ENCODE results near the gene COMP.

COMP gene

GRCh38 chr19:18746401-18747325, 44.4 kb downstream of the COMP start:
- TF ChIP-seq YY1 (IDR thresholded peaks at IDR 0.05; ENCODE audit: insufficient read depth, insufficient read length) (no peak), SUZ12 (IDR thresholded peaks at IDR 0.05; ENCODE audit: extremely low read depth, insufficient read depth, insufficient read length) (no peak), ZNF274 (IDR thresholded peaks at IDR 0.05; ENCODE audit: low read depth, low read length) (no peak)
- Histone ChIP-seq H3K27me3 (ENCODE audit: insufficient read depth, insufficient read length) (no peaks in the 10 kb centered on the region), H3K4me1 (ENCODE audit: insufficient read depth, insufficient read length) (peaks cover 33% of the 10 kb centered on the region), H3K4me3 (ENCODE audit: insufficient read length, low read depth) (no peak overlapping the region), H3K9me3 (ENCODE audit: insufficient read depth, low read length) (no peaks in the 10 kb centered on the region), H3K36me3 (ENCODE audit: insufficient read depth, insufficient read length, low read length) (peaks cover 14% of the 10 kb centered on the region), H3K9ac (ENCODE audit: insufficient read length, low read depth) (peak overlapping the region; percentile 64)
- no peak for DNase-seq (ENCODE audit: low read depth, low spot score)

GRCh38 chr19:18745931-18746330, 45.2 kb downstream of the COMP start:
- H3K27me3 ChIP-seq (ENCODE audit: insufficient read depth, insufficient read length), result no peaks in the 10 kb centered on the region
- peak overlapping the region; percentile 56 for H3K9ac ChIP-seq (ENCODE audit: insufficient read length, low read depth)
- H3K4me1 ChIP-seq (ENCODE audit: insufficient read depth, insufficient read length), result peaks cover 38% of the 10 kb centered on the region
- no peaks in the 10 kb centered on the region for H3K9me3 ChIP-seq (ENCODE audit: insufficient read depth, low read length)
- no peak overlapping the region for H3K4me3 ChIP-seq (ENCODE audit: insufficient read length, low read depth)
- no peak for DNase-seq (ENCODE audit: low read depth, low spot score)
- no peak for TF ChIP-seq ZNF274 (IDR thresholded peaks at IDR 0.05; ENCODE audit: low read depth, low read length)
- no peak for TF ChIP-seq YY1 (IDR thresholded peaks at IDR 0.05; ENCODE audit: insufficient read depth, insufficient read length)
- no peak for TF ChIP-seq SUZ12 (IDR thresholded peaks at IDR 0.05; ENCODE audit: extremely low read depth, insufficient read depth, insufficient read length)
- H3K36me3 ChIP-seq (ENCODE audit: insufficient read depth, insufficient read length, low read length), result peaks cover 11% of the 10 kb centered on the region

DNA sequence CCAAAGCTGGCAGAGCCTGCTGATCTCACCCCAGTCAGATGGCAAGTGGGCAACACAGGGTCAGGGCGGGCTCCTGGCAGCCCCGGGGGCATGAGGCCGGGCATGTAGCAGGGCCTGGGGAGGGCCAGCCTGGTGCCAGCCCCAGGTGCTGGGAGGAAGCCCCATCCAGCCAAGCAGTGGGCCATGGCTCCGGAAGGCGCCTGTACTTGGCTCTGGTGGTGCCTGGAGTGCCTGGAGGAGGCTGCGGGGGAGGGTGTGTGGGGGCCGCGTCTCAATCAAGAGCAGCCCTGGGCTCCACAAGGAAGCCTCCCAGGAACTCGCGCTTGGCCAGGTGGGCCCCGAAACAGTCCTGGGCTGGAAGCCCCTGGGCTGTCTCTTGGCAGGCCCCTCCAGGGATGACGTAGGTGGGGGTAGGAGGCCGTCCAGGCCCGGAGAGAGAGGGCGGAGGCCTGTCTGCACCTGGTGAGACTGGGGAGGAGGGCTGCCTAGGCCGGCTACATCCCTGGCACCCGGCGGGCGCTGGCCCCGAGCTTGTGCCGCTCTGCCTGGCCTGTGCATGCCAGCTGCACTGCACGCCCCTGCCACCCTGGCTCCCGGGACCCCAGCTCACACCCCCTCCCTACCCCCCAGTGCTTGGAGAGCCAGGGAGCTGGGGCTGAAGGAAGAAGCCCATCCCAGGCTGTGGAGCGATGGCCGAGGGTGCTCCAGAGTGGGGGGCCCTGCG, 45.9 kb downstream of the COMP start:
- no peak overlapping the region for H3K4me3 ChIP-seq (ENCODE audit: insufficient read length, low read depth)
- DNase-seq (ENCODE audit: low read depth, low spot score), result no peak
- peaks cover 36% of the 10 kb centered on the region for H3K4me1 ChIP-seq (ENCODE audit: insufficient read depth, insufficient read length)
- TF ChIP-seq ZNF274 (IDR thresholded peaks at IDR 0.05; ENCODE audit: low read depth, low read length) (no peak), YY1 (IDR thresholded peaks at IDR 0.05; ENCODE audit: insufficient read depth, insufficient read length) (no peak), SUZ12 (IDR thresholded peaks at IDR 0.05; ENCODE audit: extremely low read depth, insufficient read depth, insufficient read length) (no peak)
- H3K27me3 ChIP-seq (ENCODE audit: insufficient read depth, insufficient read length), result no peaks in the 10 kb centered on the region
- peaks cover 5% of the 10 kb centered on the region for H3K36me3 ChIP-seq (ENCODE audit: insufficient read depth, insufficient read length, low read length)
- no peaks in the 10 kb centered on the region for H3K9me3 ChIP-seq (ENCODE audit: insufficient read depth, low read length)
- H3K9ac ChIP-seq (ENCODE audit: insufficient read length, low read depth), result peak overlapping the region; percentile 61

DNA sequence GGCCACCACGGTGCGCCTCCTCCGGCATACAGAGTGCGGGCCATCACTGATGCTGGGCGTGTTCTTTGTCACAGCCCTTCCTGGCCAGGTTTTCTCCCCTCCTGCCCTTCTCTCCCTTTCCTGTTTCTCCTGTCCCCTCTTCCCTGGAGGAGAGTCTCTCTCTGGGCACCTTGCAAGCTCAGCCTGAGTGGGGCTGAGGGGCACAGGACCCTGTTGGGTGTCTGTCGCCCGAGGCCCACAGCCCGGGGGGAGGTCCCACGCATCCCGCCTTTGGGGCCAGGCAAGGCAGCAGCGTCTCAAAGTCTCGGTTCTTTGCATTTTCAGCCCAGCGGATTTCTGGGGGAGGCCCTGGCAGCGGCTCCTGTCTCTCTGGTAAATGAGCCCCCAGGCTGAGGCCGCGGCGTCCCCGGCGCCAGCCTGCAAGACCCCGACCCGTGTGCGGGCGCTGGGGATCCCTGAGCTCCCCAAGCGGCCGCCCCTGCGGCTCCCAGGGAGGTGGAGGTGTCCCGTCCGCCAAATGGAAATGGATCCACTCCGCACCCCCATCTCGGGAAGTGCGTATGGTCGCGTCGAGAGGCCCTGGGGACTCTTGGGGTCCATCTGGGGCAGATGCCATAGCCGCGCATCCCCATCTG, 47.2 kb downstream of the COMP start:
- peaks cover 26% of the 10 kb centered on the region for H3K4me1 ChIP-seq (ENCODE audit: insufficient read depth, insufficient read length)
- TF ChIP-seq ZNF274 (IDR thresholded peaks at IDR 0.05; ENCODE audit: low read depth, low read length) (no peak), SUZ12 (IDR thresholded peaks at IDR 0.05; ENCODE audit: extremely low read depth, insufficient read depth, insufficient read length) (no peak)
- no peaks in the 10 kb centered on the region for H3K27me3 ChIP-seq (ENCODE audit: insufficient read depth, insufficient read length)
- H3K9ac ChIP-seq (ENCODE audit: insufficient read length, low read depth), result no peak overlapping the region
- H3K36me3 ChIP-seq (ENCODE audit: insufficient read depth, insufficient read length, low read length), result peaks cover 2% of the 10 kb centered on the region
- no peaks in the 10 kb centered on the region for H3K9me3 ChIP-seq (ENCODE audit: insufficient read depth, low read length)
- H3K4me3 ChIP-seq (ENCODE audit: insufficient read length, low read depth), result no peak overlapping the region
- no peak for DNase-seq (ENCODE audit: low read depth, low spot score)

GRCh38 chr19:18742838-18743783, 48.0 kb downstream of the COMP start:
- Histone ChIP-seq H3K4me1 (ENCODE audit: insufficient read depth, insufficient read length) (peaks cover 25% of the 10 kb centered on the region), H3K36me3 (ENCODE audit: insufficient read depth, insufficient read length, low read length) (peaks cover 2% of the 10 kb centered on the region), H3K27me3 (ENCODE audit: insufficient read depth, insufficient read length) (no peaks in the 10 kb centered on the region), H3K9ac (ENCODE audit: insufficient read length, low read depth) (no peak overlapping the region), H3K4me3 (ENCODE audit: insufficient read length, low read depth) (no peak overlapping the region), H3K9me3 (ENCODE audit: insufficient read depth, low read length) (no peaks in the 10 kb centered on the region)
- TF ChIP-seq ZNF274 (IDR thresholded peaks at IDR 0.05; ENCODE audit: low read depth, low read length), result no peak
- TF ChIP-seq SUZ12 (IDR thresholded peaks at IDR 0.05; ENCODE audit: extremely low read depth, insufficient read depth, insufficient read length), result no peak
- TF ChIP-seq YY1 (IDR thresholded peaks at IDR 0.05; ENCODE audit: insufficient read depth, insufficient read length), result no peak
- no peak for DNase-seq (ENCODE audit: low read depth, low spot score)

DNA sequence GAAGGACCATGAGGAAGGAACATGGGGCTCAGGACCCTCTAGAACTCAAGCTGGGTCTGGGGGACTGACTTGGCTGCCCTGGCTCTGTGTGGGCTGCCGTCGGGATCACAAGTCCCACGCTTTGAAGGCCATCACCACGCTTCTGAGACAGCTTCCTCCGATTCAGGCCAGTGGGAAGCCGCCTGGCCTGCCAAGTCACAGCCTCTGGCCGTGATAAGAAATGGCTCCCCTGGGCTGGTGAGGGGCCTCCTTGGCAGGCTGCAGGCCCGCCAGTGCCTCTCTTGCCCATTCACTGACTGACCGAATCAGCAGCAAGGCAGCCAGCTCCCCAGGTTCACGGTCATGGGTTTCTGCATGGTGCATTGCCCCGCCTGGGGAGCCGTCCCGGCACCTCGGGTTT, 48.8 kb downstream of the COMP start:
- H3K27me3 ChIP-seq (ENCODE audit: insufficient read depth, insufficient read length), result no peaks in the 10 kb centered on the region
- DNase-seq (ENCODE audit: low read depth, low spot score), result no peak
- no peak for TF ChIP-seq SUZ12 (IDR thresholded peaks at IDR 0.05; ENCODE audit: extremely low read depth, insufficient read depth, insufficient read length)
- TF ChIP-seq ZNF274 (IDR thresholded peaks at IDR 0.05; ENCODE audit: low read depth, low read length), result no peak
- no peak for TF ChIP-seq YY1 (IDR thresholded peaks at IDR 0.05; ENCODE audit: insufficient read depth, insufficient read length)
- peak overlapping the region; percentile 32 for H3K9ac ChIP-seq (ENCODE audit: insufficient read length, low read depth)
- H3K4me3 ChIP-seq (ENCODE audit: insufficient read length, low read depth), result no peak overlapping the region
- H3K4me1 ChIP-seq (ENCODE audit: insufficient read depth, insufficient read length), result peaks cover 25% of the 10 kb centered on the region
- peaks cover 2% of the 10 kb centered on the region for H3K36me3 ChIP-seq (ENCODE audit: insufficient read depth, insufficient read length, low read length)
- H3K9me3 ChIP-seq (ENCODE audit: insufficient read depth, low read length), result no peaks in the 10 kb centered on the region

Measured in NT2/D1 (cell line).